K562 (cell line): ENCODE data around the gene METRN.

Experiments used
- CTCF ChIP-seq, 3 experiments: IDR thresholded peaks in 2 of 3; conservative IDR thresholded peaks in 1 of 3; 2 replicates each; pipeline ENCODE4 v1.5.1; 2011 to 2012; ENCODE audit warnings: low read length in 3 of 3, mild to moderate bottlenecking in 3 of 3, control low read depth in 2 of 3, improper control_type of control experiment in 1 of 3, inconsistent platforms in 1 of 3, low read depth in 1 of 3, mixed read lengths in 1 of 3, moderate library complexity in 1 of 3; ENCODE audit not compliant: insufficient read depth in 2 of 3
- RBM22 ChIP-seq: fragments of 200-400 bp; formaldehyde crosslinking; IDR thresholded peaks from 2 replicates; pipeline ENCODE4 v1.6.1; 2018; ENCODE audit warnings: low read length, low read depth; ENCODE audit not compliant: poor library complexity, severe bottlenecking

GRCh38 chr16:672851-673250, 42.1 kb upstream of the METRN start:
- TF ChIP-seq RBM22 (no peak), CTCF (IDR thresholded peaks at IDR 0.05 in 2 of 3, conservative IDR thresholded peaks at IDR 0.05 in 1 of 3; ENCODE audit: insufficient read depth in 2 of 3, low read depth in 1 of 3, low read length in 3 of 3) (no peak)
